Spinal cord (tissue), 10 donors: Measurements from ENCODE around the gene KCNK2. TPM values are rescaled to one million over a fixed set of nuclear protein-coding genes. Genes with fewer than 3 reads are reported as not detected.
A peak's percentile ranks its signal among the peaks of the same experiment; 100 is the strongest.

ENCODE experiments used
- DNase-seq, 6 donors: peaks; one replicate each; pipeline versions ENCODE4 v3.0.0 to v3.0.0-alpha.2; 2013 to 2015; ENCODE audit warnings: low spot score in 6 of 6, low read depth in 4 of 6
- H3K27ac ChIP-seq: one replicate; pipeline ENCODE4 v1.5.1; 2013; ENCODE audit warnings: low read depth, low read length, control low read depth
- H3K27me3 ChIP-seq: one replicate; pipeline ENCODE4 v1.6.1; 2013; ENCODE audit warnings: low read length; ENCODE audit not compliant: control insufficient read depth, insufficient read depth
- H3K36me3 ChIP-seq: one replicate; pipeline ENCODE4 v1.6.1; 2013; ENCODE audit warnings: low read length; ENCODE audit not compliant: control insufficient read depth, insufficient read depth
- H3K4me1 ChIP-seq: one replicate; pipeline ENCODE4 v1.6.1; 2013; ENCODE audit warnings: low read length; ENCODE audit not compliant: control insufficient read depth, insufficient read depth
- H3K4me3 ChIP-seq: one replicate; pipeline ENCODE4 v1.5.1; 2013; ENCODE audit warnings: low read depth, low read length, control low read depth
- H3K9me3 ChIP-seq: one replicate; pipeline ENCODE4 v1.6.1; 2013; ENCODE audit warnings: low read length; ENCODE audit not compliant: control insufficient read depth, insufficient read depth
- WGBS: methylation state at CpG from one replicate; pipeline ENCODE4 v1.1.5; 2013; ENCODE audit warnings: missing lambda C conversion rate; ENCODE audit not compliant: insufficient coverage; 5-methylcytosine and 5-hydroxymethylcytosine counted together
- long read RNA-seq, 4 donors: transcript quantifications; one replicate each; lab custom pipeline, GENCODE V29; 2026
- polyA plus RNA-seq, 2 donors: library from polyadenylated mRNA; unstranded; fragments of 120-200 nt; gene quantifications; one replicate each; pipeline ENCODE4 v1.2.1, GENCODE V29; 2013; ENCODE audit not compliant: insufficient read length in 2 of 2
- total RNA-seq, 2 donors: library from RNA; depleted of rRNA in 1 of 2; stranded (reverse); fragments of 120-200 nt in 1 of 2; fragments of >200 nt in 1 of 2; gene quantifications; one replicate each; pipeline versions ENCODE4 v1.2.3 to v1.2.4, GENCODE V29; 2013 to 2014
- donor health status: healthy.

Gene KCNK2, protein sequence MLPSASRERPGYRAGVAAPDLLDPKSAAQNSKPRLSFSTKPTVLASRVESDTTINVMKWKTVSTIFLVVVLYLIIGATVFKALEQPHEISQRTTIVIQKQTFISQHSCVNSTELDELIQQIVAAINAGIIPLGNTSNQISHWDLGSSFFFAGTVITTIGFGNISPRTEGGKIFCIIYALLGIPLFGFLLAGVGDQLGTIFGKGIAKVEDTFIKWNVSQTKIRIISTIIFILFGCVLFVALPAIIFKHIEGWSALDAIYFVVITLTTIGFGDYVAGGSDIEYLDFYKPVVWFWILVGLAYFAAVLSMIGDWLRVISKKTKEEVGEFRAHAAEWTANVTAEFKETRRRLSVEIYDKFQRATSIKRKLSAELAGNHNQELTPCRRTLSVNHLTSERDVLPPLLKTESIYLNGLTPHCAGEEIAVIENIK
- total RNA-seq = 100 to 1,000 TPM in 1 of 2 donors, 10 to 100 TPM in 1; 70.4 to 184 TPM
- 10 to 100 TPM; 27.1 to 33.2 TPM for polyA plus RNA-seq
- long read RNA-seq, donor 1, partial matches to known transcripts = 0 of 2 reads
- long read RNA-seq, donor 1, other reads (novel, unspliced or antisense) = 0 of 2 reads
- long read RNA-seq, donor 2, partial matches to known transcripts = 0 of 1 reads
- long read RNA-seq, donor 2, other reads (novel, unspliced or antisense) = 0 of 1 reads
- long read RNA-seq, donor 3, partial matches to known transcripts = 0 of 2 reads
- long read RNA-seq, donor 3, other reads (novel, unspliced or antisense) = 0 of 2 reads
- long read RNA-seq, donor 4 = 0 reads

DNA sequence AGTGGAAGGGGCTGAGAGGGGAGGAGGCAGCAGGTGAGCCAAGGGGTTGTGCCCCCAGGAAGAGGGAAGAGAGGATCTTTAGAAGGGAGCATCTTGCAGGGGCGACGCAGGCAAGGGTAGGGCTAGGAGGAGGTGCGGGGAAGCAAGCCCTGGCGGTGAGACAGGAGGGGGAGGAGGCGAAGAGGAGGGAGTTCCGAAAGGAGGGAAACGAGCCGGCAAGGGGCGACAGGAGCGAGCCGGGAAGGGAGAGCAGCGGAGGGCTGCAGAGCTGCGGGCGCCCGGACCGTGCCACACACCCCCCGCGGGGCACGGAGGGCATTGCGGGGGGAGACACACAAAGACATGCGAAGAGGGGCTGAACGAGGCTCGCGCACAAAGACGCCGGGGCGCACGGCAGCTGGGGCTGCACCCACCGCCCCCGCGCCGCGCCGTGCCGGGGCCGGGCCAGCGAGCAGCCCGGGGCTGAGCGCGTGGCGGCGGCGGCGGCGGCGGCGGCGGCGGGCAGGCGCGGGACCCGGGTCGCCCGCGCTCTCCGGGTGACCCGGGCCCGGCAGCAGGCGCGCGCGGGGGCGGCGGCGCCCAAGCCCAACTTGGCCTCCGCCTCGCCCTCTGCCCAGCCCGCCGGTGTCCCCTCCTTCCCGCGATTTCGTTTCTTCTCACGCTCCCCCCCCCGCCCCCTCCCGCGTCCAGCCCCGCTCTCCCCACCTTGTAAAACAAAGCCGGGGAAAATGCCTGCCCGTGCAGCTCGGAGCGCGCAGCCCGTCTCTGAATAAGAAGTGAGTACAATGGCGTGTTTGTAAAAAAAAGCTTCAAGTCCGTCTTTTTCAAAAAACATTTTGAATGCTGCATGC is at the start of gene KCNK2:
Gene KCNK2, plus strand, starts transcription at position 206 of the 851 bp plus-strand sequence. CDS start 649 bp downstream, outside the sequence.
- H3K36me3 ChIP-seq = no peaks in the 10 kb centered on the region
- 0% methylated on average over 73 of the region's 85 CpGs for WGBS
- H3K4me3 ChIP-seq = peak within 1 kb of the TSS; percentile 73
- H3K27me3 ChIP-seq = peaks cover 14% of the 10 kb centered on the region
- peak within 1 kb of the TSS; percentile 71 for H3K27ac ChIP-seq
- no peaks in the 10 kb centered on the region for H3K9me3 ChIP-seq
- DNase-seq = peak in 4 of 6 donors; percentile 33 to 93 (median 72)
- H3K4me1 ChIP-seq = peaks cover 16% of the 10 kb centered on the region

DNA sequence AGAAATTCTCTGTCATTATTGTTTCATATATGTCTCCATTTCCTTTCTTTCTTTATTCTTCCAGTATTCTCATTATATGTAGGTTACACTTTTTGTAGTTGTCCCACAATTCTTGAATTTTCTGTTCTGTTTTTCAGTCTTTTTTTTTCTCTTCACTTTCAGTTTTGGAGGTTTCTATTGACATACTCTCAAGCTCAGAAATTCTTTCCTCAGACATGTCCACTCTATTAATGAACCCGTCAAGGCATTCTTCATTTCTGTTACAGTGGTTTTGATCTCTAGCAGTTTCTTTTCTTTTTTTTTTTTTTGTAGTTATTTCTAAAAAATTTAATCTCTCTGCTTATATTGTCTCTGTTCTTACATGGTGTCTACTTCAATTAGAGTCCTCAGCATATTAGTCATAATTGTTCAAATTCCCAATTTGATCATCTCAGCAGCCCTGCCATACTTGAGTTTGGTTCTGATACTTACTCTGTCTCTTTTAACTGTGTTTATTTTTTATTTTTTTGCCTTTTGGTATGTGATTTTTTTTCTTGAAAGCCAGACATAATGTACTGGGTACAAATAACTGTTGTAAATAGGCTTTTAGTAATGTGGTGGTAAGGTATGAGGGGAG is 49.5 kb upstream of the KCNK2 start:
- Histone ChIP-seq H3K36me3 (no peaks in the 10 kb centered on the region), H3K27me3 (no peaks in the 10 kb centered on the region), H3K4me3 (no peak overlapping the region), H3K9me3 (no peaks in the 10 kb centered on the region), H3K27ac (no peak overlapping the region), H3K4me1 (no peaks in the 10 kb centered on the region)
- DNase-seq = no peak
- WGBS = no CpG with 5 or more reads among the region's 1 CpG

DNA sequence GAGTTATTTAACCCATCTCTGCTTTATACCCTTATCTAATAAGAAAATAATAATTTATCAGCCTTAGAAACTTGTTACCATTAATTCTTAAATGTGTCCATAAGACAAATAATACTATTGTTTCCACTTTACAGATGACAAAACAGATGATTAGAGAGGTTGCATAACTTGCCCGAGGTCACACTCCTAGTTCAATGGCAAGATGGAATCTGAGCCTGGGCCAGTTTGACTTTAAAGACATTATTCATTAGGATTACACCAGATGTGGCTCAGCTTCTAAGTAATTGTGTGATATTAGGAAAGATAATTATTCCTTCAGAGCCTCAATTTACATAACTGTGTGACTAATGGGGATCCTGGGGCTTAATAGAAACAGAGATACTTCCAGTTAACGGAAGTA is 42.3 kb upstream of the KCNK2 start:
- no peaks in the 10 kb centered on the region for H3K9me3 ChIP-seq
- no peaks in the 10 kb centered on the region for H3K36me3 ChIP-seq
- H3K27ac ChIP-seq = no peak overlapping the region
- no peaks in the 10 kb centered on the region for H3K27me3 ChIP-seq
- no peak for DNase-seq
- WGBS = 43% methylated on average over 1 of the region's 2 CpGs
- no peak overlapping the region for H3K4me3 ChIP-seq
- no peaks in the 10 kb centered on the region for H3K4me1 ChIP-seq

DNA sequence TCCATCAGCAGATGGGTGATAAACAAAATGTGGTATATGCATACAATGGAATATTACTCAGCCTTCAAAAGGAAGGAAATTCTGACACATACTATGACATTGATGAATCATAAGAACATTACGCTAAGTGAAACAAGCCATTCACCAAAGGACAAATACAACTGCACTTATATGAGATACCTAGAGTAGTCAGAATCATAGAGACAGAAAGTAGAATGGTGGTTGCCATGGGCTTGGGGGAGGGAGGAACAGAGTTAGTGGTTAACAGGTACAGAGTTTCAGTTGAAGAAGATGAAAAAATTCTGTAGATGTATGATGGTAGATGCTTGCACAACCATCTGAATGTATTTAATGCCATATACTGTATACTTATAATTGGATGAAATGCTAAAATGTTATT is 39.1 kb upstream of the KCNK2 start:
- WGBS = no CpG with 5 or more reads among the region's 1 CpG
- H3K9me3 ChIP-seq = no peaks in the 10 kb centered on the region

DNA sequence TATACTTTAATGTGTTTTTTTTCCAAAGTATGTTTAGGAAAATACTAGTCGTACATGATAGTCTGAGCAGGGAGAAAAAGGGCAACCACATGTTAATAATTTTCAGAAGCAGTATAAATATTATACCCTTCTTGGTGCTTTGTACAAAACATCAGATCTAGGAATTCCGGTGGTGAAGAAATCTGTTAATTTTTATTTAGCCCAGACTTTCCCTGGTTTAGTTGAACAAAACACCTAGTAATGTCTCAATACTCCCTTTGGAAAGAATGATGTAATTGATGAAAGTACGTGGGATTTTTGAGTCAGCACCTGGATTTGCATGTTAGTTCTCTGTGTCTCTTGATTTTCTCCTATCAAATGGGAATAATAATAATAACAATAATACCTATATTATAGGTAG is 38.4 kb upstream of the KCNK2 start:
- Histone ChIP-seq H3K27ac (no peak overlapping the region), H3K27me3 (no peaks in the 10 kb centered on the region), H3K36me3 (no peaks in the 10 kb centered on the region)

More for the DNA sequence above, 39.1 kb upstream of the KCNK2 start:
- no peak for DNase-seq
- Histone ChIP-seq H3K27ac (no peak overlapping the region), H3K4me1 (no peaks in the 10 kb centered on the region), H3K27me3 (no peaks in the 10 kb centered on the region), H3K36me3 (no peaks in the 10 kb centered on the region), H3K4me3 (no peak overlapping the region)

DNA sequence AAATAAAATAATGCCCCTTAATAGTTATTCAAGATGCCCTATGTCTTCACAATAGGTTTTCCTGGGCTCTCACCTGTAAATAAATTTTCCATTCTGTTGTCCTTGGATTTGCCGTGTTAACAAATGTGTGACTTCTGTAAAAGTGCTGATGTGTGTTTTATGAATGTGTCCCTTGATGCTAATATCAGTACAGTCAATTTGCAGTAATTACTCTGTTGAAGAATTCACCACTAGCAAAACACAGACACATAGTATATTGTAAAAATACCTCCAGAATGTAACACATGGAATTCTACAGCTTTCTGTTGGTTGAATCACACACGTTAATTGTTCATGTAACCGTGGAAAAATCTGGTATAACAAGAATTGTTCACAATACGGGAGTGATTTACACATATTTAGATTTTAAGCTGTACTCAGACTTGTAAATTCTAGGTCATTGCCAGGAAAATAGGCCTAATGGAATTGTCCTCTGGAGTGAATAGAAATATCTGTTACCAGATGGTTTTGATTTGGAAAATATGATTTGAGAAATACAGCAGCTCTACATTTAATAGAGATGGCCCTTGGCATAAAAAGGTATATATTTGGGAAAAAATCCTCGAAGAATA is 36.7 kb upstream of the KCNK2 start:
- H3K4me1 ChIP-seq = no peaks in the 10 kb centered on the region
- no peaks in the 10 kb centered on the region for H3K27me3 ChIP-seq
- no peak overlapping the region for H3K27ac ChIP-seq
- DNase-seq = peak in 1 of 6 donors; percentile 86
- H3K36me3 ChIP-seq = no peaks in the 10 kb centered on the region
- H3K9me3 ChIP-seq = no peaks in the 10 kb centered on the region
- WGBS = no CpG with 5 or more reads among the region's 5 CpGs
- H3K4me3 ChIP-seq = no peak overlapping the region

More for the DNA sequence above, 38.4 kb upstream of the KCNK2 start:
- H3K4me1 ChIP-seq = no peaks in the 10 kb centered on the region
- no peak for DNase-seq
- no peak overlapping the region for H3K4me3 ChIP-seq
- WGBS = no CpG with 5 or more reads among the region's 3 CpGs
- H3K9me3 ChIP-seq = no peaks in the 10 kb centered on the region

DNA sequence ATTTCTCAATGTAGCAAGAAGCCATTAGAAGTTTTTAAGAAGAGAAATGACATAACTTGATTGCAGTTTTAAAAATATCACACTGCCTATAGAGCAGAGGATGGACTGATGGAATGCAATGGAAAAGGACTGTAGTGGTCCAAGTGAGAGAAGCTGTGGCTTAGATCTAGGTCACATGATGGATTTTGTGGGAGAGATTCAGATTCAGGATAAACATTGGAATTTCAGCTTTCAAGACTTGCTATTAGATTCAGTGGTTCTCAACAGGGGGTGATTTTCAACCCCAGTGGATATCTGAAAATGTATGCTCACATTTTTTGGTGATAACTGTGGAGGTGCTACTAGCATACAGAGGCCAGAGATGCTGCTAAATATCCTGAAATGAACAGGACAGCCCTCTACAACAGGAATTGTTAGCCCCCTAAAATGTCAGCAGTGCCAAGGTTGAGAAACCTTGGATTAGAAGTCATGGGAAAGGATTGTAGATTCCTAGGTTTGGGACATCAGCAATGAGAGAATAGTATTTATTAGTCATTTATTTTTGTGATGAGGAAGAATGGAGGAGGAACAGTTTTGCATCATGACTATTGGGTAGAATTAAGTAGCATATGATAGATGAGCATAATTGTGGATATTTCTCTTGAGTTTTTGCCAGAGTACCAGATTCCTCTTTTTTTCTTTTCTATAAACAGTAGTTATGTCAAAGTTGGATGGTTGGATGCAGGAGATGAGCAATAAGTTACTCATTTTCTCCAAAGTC is 30.1 kb upstream of the KCNK2 start:
- DNase-seq = no peak
- Histone ChIP-seq H3K36me3 (no peaks in the 10 kb centered on the region), H3K4me1 (no peaks in the 10 kb centered on the region), H3K27ac (no peak overlapping the region), H3K9me3 (no peaks in the 10 kb centered on the region), H3K4me3 (no peak overlapping the region), H3K27me3 (no peaks in the 10 kb centered on the region)

DNA sequence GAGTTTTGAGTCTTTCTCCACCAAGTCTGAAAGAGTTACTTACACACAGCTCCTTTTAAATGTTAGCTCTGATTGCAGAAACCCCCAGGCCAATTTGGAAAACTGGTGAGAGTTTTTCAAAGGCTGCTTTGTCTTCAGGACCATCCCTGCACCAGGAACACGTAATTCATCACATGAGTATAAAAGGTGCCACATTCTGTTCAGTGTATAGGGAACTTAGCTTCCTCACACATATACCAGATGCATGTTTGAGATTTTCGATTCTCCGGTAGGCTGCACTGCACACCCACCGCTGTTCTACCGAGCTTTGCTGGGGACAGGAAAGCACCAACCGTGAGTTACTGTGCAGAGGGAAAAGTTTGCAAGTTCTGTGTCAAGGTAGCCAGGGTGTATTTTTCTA is 28.3 kb upstream of the KCNK2 start:
- no peak overlapping the region for H3K27ac ChIP-seq
- no peaks in the 10 kb centered on the region for H3K4me1 ChIP-seq
- no peak overlapping the region for H3K4me3 ChIP-seq
- no peaks in the 10 kb centered on the region for H3K27me3 ChIP-seq
- H3K9me3 ChIP-seq = no peaks in the 10 kb centered on the region
- H3K36me3 ChIP-seq = no peaks in the 10 kb centered on the region
- peak in 2 of 6 donors; percentile 18 to 35 for DNase-seq
- 32% methylated on average over 4 of the region's 6 CpGs for WGBS
